Mesothelial cell of epicardium (in vitro differentiated cells): ENCODE data around the gene CNTN4. TPM values are rescaled to one million over a fixed set of nuclear protein-coding genes. Genes with fewer than 3 reads are reported as not detected.

Experiments
- DNase-seq, 2 experiments: peaks; one replicate each; pipeline ENCODE4 v3.0.0; 2021; ENCODE audit warnings: low spot score in 2 of 2; ENCODE audit not compliant: unreplicated experiment in 2 of 2
- H3K27ac Mint-ChIP-seq: 2 replicates; pipeline ENCODE4 v1.8.0; 2021; ENCODE audit warnings: mixed read lengths
- H3K27me3 Mint-ChIP-seq: 2 replicates; pipeline ENCODE4 v1.8.0; 2021; ENCODE audit warnings: low read depth, mixed read lengths
- H3K36me3 Mint-ChIP-seq: 2 replicates; pipeline ENCODE4 v1.8.0; 2021; ENCODE audit warnings: mixed read lengths
- H3K4me1 Mint-ChIP-seq: 2 replicates; pipeline ENCODE4 v1.8.0; 2021; ENCODE audit warnings: mixed read lengths
- H3K4me3 Mint-ChIP-seq: 2 replicates; pipeline ENCODE4 v1.8.0; 2021; ENCODE audit warnings: mild to moderate bottlenecking, moderate library complexity, mixed read lengths
- H3K9me3 Mint-ChIP-seq: 2 replicates; pipeline ENCODE4 v1.8.0; 2021; ENCODE audit warnings: mixed read lengths
- total RNA-seq: library from RNA; stranded (reverse); gene quantifications from 3 replicates; pipeline ENCODE4 v1.2.1, GENCODE V29; 2021
- TF ChIP-seq, protein P1 (sequence below): fragments of 200-600 bp; sonication (generic); IDR thresholded peaks from one replicate; pipeline ENCODE4 v1.5.0; 2021; ENCODE audit warnings: antibody characterized with exemption; ENCODE audit not compliant: unreplicated experiment

Gene CNTN4
- total RNA-seq, 1 donor from 2014 or later, result 68.9 TPM

- Mint-ChIP-seq H3K27ac (no peak overlapping the region), H3K4me3 (no peak overlapping the region), H3K4me1 (no peaks in the 10 kb centered on the region), H3K36me3 (no peaks in the 10 kb centered on the region), H3K9me3 (no peaks in the 10 kb centered on the region), H3K27me3 (no peaks in the 10 kb centered on the region)
- TF ChIP-seq, protein P1, sequence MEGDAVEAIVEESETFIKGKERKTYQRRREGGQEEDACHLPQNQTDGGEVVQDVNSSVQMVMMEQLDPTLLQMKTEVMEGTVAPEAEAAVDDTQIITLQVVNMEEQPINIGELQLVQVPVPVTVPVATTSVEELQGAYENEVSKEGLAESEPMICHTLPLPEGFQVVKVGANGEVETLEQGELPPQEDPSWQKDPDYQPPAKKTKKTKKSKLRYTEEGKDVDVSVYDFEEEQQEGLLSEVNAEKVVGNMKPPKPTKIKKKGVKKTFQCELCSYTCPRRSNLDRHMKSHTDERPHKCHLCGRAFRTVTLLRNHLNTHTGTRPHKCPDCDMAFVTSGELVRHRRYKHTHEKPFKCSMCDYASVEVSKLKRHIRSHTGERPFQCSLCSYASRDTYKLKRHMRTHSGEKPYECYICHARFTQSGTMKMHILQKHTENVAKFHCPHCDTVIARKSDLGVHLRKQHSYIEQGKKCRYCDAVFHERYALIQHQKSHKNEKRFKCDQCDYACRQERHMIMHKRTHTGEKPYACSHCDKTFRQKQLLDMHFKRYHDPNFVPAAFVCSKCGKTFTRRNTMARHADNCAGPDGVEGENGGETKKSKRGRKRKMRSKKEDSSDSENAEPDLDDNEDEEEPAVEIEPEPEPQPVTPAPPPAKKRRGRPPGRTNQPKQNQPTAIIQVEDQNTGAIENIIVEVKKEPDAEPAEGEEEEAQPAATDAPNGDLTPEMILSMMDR, result no peak
- no peak for DNase-seq
Observed at GRCh38 chr3:2706144-2706835, 607.6 kb downstream of the CNTN4 start.

- TF ChIP-seq, protein P1, result no peak
- no peak overlapping the region for H3K27ac Mint-ChIP-seq
- H3K27me3 Mint-ChIP-seq, result no peaks in the 10 kb centered on the region
- no peaks in the 10 kb centered on the region for H3K9me3 Mint-ChIP-seq
- DNase-seq, result no peak
- no peak overlapping the region for H3K4me3 Mint-ChIP-seq
- H3K36me3 Mint-ChIP-seq, result no peaks in the 10 kb centered on the region
- H3K4me1 Mint-ChIP-seq, result no peaks in the 10 kb centered on the region
Observed at GRCh38 chr3:2706836-2707210, 608.2 kb downstream of the CNTN4 start.

GRCh38 chr3:2711081-2711480 lies 612.4 kb downstream of the CNTN4 start:
- no peaks in the 10 kb centered on the region for H3K27me3 Mint-ChIP-seq
- DNase-seq, result no peak
- TF ChIP-seq, protein P1, result no peak
- H3K4me3 Mint-ChIP-seq, result no peak overlapping the region
- H3K36me3 Mint-ChIP-seq, result no peaks in the 10 kb centered on the region
- no peak overlapping the region for H3K27ac Mint-ChIP-seq
- H3K4me1 Mint-ChIP-seq, result peaks cover 6% of the 10 kb centered on the region
- H3K9me3 Mint-ChIP-seq, result no peaks in the 10 kb centered on the region

DNA sequence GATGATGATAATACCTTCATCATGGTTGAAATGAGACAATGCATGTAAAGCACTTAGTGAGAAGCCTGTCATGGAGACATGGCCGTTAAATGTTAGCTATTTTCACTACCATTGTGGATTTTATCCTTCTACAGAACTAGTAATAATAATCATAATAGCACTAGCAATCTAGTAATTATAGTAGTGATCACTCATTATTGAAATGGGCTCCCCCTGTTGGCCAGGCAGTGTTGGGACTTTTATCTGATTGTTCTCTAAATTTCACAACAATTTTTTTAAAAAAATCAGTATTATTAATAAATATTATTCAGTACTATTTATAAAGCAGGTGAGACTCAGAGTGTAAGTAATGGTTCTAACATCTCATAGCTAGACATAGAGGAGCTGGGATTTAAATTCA lies 615.3 kb downstream of the CNTN4 start:
- no peak overlapping the region for H3K4me3 Mint-ChIP-seq
- TF ChIP-seq, protein P1, result peak; percentile 41
- H3K36me3 Mint-ChIP-seq, result no peaks in the 10 kb centered on the region
- peaks cover 6% of the 10 kb centered on the region for H3K4me1 Mint-ChIP-seq
- peaks cover 3% of the 10 kb centered on the region for H3K9me3 Mint-ChIP-seq
- DNase-seq, result no peak
- H3K27me3 Mint-ChIP-seq, result no peaks in the 10 kb centered on the region
- no peak overlapping the region for H3K27ac Mint-ChIP-seq

GRCh38 chr3:2714834-2715233 lies 616.2 kb downstream of the CNTN4 start:
- H3K36me3 Mint-ChIP-seq, result no peaks in the 10 kb centered on the region
- H3K4me1 Mint-ChIP-seq, result peaks cover 6% of the 10 kb centered on the region
- no peak overlapping the region for H3K27ac Mint-ChIP-seq
- H3K4me3 Mint-ChIP-seq, result no peak overlapping the region
- no peak for DNase-seq
- H3K9me3 Mint-ChIP-seq, result peaks cover 3% of the 10 kb centered on the region
- TF ChIP-seq, protein P1, result no peak
- H3K27me3 Mint-ChIP-seq, result no peaks in the 10 kb centered on the region
